ENCODE measurements around the gene PGAP3.

Gene PGAP3

DNA sequence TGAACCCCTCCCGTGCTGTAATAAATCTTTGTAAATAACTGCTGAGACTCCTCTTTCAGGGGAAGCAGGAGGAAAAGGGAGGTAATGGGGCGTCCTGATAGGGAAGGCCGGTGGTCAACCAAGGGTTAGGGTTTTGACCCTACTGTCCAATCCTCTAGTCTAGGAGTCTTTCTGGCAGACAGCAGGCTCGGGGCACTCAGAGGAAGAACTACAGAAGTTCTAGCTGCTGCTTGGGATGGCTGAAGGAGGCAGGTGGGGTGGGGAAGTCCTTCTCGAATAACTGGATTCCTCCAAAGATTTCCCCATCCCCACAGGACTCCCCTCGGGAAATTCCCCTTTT lies 51.3 kb downstream of the PGAP3 start:
- DNase-seq, result no peak

DNA sequence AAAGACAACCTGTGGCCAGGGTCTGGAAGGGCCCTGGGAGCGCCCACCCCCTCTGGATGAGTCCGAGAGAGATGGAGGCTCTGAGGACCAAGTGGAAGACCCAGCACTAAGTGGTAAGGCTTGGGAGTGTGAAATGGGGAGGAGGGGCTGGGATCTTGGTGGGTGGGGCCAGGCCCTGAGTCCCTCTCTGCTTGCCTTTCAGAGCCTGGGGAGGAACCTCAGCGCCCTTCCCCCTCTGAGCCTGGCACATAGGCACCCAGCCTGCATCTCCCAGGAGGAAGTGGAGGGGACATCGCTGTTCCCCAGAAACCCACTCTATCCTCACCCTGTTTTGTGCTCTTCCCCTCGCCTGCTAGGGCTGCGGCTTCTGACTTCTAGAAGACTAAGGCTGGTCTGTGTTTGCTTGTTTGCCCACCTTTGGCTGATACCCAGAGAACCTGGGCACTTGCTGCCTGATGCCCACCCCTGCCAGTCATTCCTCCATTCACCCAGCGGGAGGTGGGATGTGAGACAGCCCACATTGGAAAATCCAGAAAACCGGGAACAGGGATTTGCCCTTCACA lies 52.2 kb downstream of the PGAP3 start:
- no peak for DNase-seq

DNA sequence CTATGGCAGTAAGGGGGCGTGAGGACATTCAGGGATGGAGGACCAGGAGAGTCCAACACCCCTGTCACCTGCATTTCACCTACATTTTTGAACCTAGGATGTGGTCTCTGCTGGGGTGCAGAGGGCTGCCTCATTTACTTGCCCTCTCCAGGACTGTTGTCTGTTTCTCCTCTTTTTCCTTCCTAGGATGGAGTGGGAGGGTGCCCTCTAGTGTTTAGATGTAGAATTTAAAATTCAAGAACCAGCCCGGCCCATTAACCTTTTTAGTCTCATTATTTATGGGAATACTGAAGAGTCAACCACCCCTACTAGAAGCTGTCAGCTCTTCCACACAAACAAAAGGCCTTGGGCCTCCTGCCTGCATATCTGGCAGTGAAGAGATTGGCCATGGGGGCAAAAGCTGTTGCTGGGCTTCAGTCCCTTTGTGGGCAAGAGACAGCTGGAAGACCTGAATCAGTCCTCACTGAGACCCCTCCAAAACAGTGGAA lies 53.4 kb downstream of the PGAP3 start:
- no peak for DNase-seq

DNA sequence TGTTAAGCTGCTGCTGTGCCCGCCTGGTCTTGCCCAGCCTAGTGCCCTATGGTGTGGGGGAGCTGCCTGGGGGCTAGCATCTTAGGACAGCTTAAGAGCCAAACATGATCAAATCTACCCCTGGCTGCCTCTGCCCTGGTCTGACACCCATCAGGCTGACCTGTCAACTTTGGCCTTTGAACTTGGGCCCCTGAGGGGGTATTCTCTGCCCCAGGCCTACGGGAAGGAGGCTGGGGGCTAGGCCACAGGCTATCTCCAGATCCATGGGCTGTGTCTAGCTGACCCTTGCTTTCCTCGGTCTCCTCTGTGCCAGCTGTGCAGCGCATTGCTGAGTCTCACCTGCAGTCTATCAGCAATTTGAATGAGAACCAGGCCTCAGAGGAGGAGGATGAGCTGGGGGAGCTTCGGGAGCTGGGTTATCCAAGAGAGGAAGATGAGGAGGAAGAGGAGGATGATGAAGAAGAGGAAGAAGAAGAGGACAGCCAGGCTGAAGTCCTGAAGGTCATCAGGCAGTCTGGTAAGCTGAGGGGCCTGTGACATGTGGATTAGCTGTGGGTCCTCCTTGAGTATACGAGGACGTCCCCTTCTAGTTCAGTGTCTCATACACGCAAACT lies 54.2 kb downstream of the PGAP3 start:
- DNase-seq, result no peak

DNA sequence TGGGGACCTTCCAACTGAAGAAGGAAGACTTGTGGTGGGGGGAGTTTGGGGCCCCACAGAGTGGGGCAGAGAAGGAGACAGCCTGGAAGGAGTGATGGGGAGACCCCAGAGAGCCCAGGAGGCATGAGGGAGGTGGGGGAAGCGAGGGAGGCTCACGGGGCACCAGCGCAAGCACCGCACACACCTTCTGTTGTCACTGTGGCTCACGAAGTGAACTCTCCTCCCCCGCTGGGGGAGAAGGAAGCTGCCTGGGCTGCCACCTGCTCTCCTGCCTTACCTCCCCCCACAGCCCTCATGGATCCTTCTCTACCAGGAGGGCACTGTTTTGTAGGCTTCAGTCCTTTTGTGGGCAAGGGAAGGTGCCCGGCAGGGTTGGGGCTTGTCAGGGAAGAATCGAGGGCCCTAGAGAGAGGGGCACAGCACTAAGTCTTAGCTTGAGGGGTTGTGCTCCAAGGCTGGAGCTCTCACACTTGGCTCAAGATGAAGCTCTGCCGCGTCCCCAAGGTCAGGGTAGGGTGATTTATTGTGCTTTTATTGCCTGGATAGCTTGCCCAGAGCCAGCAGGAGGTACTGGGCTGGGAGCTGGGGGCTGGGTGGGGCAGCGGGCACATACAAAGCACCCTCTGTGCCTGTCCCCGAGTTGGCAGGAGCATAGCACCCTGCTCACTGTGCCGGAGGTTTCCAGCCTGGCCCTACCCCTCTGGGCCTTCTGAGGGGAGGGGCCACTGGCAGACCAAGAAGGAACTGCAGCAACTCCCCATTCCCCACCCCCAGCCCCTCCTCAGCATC lies 55.5 kb downstream of the PGAP3 start:
- no peak for DNase-seq

DNA sequence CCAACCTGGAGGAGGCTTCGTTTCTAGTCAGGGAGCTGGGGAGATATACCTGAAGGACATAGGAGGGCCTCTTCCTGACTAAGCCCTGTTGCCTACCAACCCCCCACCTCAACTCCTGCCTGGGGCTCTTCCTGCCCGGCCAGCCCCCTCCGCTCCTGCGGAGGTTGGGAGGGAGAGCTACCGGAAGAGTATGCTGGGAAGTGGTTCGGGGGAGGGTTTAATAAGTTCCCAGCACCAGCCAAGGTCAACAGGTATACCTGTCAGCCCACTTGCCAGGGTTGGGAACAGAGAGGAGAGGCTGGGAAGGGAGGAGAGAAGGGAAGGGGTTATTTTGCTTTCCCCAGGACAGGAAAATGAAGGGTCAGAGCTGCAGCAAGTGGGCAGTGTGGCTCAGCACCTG lies 56.5 kb downstream of the PGAP3 start:
- no peak for DNase-seq

DNA sequence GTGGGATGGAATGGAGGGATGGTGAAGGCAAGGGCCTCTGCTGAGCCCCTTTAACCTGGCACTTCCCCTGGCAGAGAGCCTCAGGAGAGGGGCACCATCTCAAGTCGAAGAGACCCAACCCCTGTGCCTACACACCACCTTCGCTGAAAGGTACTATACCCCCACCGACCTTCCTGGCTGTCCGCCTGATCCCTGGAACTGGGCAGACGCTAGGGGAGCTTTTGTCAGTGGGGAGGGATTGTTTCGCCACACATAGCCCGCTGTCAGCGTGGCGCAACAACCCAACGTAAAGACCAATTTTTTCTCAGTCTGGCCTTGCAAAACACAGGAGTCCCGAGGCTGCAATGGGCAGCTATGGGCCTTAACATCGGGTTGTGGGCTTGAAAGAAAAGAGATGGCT lies 58.0 kb downstream of the PGAP3 start:
- DNase-seq, result no peak

DNA sequence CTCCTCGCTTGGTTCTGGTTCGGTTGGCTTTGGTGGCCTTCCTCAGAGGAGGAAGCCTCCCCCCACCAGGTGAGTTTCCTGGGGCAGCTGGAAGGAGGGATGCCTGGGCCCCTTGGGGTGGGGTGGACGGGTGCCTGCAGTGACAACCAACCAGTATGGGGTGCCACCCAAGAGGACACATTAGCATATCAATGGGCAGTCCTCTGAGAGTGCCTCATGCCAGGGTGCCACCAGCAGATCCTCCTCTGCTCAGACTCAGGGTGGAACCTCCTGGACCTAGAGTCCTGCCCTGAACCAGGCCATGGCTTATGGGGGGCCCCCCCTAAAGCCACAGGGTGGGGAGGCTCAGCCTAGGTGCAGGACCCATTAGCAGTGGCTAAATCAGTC lies 58.4 kb downstream of the PGAP3 start:
- DNase-seq, result no peak

DNA sequence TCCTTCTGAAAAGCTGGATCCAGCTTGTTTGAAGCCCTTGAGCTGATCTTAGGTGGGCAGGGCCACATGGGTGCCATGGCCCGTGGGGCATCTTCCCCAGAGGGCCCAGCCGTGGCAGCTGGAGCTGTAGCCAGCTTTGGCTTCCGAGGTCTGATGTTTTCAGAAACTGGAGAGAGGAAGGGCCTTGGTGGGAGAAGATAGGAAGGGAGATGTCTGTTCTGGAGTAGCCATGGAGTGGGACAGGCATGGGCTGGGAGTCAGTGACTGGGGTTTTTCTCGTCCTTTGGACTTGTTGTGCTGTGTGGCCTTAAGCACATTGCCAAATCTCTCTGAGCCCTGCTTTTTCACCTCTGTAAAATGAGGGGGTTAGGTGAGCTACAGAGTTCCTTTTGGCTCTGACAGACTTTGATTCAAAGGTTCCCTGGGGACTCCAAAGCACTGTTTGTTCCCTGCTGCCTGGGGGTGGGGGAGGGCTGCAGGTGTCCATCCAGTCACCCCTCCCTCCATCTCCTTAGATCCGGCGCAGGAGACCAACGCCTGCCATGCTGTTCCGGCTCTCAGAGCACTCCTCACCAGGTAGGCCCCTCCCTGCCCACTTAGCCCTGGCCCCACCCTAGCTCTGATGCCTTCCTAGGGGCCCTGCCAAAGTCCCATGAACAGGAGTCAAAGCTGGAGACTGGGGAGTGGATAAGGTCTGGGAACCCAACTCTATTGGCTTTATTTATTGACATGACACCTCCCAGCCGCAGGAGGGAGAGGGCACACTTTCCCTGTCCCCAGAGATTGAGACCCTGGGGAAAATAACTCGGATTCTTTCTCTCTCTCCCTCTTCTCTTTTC lies 59.0 kb downstream of the PGAP3 start:
- no peak for DNase-seq

DNA sequence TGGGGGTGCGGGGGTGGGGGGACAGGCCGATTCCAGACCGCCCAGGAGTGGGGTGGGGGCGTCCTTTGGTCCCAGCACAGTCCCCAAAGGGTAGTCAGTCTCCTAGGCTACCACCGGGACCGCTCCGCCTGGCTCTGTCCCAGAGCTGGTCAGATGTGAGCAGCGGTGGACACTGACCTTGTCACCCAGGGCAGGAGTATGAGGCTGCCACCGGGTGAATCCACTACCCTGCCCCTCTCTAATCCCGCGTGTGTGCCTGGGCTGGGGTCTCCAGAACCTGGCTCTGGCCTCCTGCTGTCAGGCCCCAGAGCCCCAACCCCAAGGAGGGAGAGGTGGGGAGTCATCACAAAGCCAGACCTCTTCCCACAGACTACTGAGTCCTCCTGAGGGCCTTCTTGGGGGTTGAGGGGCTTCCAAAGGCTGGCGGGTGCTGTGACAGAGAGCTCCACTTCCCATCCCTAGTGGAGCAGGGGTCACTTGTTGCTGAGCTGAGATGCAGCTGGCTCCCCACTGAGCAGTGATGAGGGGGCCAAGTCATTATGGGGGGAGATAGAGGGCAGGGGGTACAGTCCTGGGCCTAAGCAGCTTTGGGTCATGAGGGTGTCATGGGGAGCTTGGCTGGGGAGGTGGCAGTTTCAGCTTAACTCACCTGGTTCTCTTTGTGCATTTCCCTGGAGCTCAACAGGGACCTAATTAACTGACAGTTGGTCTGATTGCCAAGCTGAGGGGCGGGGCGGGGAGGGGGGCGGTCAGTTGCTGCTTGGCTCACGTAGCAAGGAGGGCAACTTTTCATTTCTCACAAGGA lies 59.9 kb downstream of the PGAP3 start:
- DNase-seq, result no peak

DNA sequence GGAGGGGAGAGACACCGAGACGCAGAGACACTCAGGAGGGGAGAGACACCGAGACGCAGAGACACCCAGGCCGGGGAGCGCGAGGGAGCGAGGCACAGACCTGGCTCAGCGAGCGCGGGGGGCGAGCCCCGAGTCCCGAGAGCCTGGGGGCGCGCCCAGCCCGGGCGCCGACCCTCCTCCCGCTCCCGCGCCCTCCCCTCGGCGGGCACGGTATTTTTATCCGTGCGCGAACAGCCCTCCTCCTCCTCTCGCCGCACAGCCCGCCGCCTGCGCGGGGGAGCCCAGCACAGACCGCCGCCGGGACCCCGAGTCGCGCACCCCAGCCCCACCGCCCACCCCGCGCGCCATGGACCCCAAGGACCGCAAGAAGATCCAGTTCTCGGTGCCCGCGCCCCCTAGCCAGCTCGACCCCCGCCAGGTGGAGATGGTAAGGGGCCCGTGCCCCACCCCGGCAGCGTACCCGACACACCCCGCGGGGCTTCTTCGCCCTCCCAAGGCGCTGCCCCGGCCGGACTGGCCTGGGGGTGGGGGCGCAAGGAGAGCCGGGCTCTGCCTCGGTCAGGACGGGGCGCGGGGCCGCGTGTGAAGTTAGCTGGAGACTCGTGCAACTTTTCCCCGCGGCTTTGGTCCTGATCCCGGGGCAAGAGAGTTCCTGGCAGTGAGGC lies 60.7 kb downstream of the PGAP3 start:
- DNase-seq, result no peak

DNA sequence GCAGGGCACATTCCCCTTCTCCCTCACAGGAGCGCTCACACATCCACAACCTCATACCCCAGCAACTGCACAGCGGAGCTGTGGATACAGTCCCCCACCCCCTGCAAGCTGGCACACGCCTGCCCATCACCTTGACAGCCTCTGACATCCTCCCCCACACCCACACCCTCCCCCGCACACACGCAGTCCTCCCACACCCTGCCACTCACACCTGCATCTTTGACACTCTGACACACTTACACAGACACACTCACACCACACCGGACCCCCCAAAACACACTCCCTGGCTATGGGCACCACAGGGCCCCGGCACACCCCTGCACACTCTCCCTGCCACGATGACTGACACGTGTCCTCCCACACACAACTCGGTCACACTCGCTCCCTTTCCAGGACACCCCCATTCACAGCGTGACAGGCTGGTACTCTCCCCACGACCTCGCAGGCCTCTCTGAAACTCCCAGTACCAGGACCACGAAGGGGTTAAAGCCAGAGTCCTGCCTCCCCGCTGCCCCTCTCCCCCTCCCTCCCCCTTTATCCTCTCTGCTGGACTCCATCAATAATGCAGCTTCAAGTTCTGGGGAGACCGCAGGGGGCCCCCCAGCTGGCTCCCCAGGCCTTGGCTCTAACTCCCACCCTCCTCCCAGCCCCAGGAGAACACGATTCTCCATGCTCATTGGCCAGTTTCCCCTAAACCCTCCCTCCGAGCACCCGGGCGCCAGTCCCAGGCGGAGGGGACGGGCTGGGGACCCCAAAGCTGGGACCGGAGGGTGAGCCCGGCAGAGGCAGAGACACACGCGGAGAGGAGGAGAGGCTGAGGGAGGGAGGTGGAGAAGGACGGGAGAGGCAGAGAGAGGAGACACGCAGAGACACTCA lies 61.4 kb downstream of the PGAP3 start, which contains the start of gene PPP1R1B:
Gene PPP1R1B (plus strand): TSS at position 782 of the 876 bp plus-strand sequence. CDS start 441 bp downstream, outside the sequence.
- peak; percentile 24 for DNase-seq

DNA sequence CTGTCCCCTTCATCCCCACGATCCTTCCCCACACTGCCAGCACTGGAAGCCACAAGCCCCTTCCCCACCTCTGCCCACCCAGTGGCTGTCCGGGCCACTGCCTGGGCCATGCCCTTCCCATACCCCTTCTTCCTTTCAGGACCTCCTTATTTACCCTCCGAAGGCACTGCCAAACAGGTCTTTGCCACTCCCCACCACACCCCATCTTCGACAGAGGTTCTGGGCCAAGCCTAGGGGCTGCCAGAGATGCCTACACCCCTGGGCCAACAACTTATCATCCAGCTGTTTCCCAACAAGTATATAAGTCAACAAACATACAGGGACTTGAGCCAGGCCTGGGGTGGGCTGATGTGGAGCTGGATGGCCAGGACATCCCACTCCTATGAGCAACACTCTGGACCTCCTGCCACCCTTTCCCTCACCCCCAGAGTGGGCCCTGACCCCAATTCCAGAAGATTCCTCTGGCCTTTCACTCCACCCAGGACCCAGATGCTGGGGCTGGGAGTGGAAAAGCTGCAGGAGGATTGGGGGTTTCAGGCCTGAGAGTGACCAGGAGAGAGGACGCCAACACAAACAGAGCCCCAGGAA lies 62.6 kb downstream of the PGAP3 start:
- no peak for DNase-seq

DNA sequence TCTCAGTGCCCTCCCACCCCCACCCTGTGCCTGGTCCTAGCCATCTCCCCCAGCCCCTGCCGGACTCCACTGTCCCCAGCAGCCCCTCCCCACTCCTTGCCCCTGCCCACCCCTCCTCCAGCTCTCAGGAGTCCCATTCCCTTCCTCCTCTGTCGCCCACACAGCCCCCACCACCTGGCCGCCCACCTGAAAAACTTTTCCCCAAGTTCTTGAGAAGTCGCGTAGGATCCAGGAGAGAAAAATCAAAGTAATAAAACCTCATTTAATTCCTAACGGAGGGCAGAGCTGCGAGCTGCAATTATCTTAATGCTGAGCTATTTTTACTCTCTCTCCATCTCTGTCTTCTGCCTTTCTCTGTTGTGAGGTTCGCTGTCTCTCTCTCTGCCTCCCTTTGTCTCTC lies 63.5 kb downstream of the PGAP3 start:
- DNase-seq, result no peak

DNA sequence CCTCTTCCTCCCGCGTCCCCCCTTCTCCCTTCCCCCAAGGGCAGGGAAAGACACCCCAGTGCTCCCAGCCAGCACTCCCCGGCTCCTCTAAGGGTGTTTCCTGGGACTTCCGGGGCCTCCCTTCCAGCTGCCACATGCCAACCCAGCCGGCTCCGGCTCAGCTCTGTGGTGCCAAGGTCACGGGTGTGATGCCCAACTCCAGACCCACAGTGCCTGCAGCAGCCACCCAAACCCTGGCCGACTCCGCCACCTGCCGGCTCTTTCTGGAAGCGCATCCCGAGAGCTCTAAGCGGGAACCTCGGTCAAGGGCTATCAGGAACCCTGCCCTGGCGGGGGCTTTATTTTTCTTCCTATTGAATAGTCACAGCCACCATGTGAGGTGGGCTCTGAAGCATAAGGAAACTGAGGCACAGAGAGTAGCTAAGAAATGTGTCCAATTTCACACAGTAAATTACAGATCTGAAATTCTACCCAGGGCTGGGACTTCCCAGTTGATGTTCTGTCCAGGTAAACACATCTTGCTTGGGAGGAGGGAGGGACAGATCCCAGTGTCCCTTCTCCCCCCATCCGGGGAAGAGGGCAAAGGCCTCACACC lies 64.4 kb downstream of the PGAP3 start:
- peak; percentile 85 for DNase-seq

DNA sequence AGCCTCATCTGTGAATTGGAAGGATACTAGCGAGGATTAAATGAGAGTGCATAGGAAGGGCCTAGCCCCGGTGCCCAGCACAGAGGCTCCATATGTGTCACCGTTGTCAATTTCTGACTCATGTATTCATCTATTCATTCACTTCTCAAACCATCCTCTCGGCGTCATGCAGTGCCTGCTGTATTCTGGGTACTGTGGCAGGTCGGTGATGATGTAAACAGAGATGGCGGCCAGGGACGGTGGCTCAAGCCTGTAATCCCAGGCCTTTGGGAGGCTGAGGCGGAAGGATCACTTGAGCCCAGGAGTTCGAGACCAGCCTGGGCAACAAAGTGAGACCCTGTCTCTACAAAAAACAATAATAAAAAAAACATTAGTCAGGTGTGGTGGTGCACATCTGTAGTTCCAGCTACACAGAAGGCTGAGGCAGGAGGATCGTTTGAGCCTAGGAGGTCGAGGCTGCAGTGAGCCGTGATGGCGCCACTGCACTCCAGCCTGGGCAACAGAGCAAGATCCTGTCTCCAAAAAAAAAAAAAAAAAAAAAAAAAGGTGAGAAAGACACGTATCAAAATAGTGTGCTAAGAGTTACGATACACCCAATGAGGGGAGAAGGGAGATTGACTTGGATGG lies 65.4 kb downstream of the PGAP3 start:
- DNase-seq, result peak; percentile 72

DNA sequence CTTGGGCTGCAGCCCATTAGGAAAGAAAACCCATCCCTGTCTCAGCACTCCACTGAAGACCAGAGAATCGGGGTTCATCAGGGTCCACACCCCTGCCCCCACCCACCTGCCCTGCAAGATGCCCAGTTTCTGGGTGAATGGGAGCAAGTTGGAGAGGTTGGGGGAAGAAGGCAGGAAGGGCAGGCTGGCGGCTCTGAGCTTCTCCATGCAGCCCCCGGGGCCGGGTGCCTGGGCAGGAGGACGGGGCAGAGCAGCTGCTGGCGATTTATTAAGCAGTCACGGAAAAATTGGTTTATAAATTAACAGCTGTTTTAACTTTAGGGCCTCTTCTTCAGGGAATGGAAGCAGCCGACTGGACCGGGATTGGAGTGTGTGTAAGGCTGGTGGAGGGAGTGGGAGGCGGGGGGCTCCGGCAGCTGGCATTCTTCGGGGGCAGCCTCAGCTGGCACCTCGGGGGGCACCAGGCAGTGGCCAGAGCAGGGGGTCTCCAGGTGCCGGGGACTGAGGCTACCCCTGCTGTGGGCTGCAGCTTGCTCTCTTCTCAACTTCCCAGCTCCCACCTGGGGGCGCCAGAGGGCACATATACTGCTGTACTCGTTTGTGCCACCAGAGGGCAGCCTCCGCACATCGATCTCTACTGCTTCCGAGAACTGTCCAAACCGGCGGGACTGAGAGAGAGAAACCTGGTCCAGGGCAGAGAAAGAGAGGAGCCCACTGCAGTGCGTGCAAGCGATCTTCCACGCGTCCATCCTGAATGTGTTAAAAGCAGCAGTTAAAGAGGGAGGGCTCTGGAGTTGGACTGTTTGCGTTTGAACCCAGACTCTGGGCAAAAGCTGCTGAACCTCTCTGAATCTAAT lies 66.1 kb downstream of the PGAP3 start:
- DNase-seq, result peak; percentile 85

Measured in stimulated activated CD4-positive, alpha-beta T cell treated with anti-CD3 and anti-CD28 coated beads, Interleukin-1b, Interleukin-23, amount 100 ng/mL, for 48 hours (primary cell).